ENCODE measurements around the gene LCT. TPM values are rescaled to one million over a fixed set of nuclear protein-coding genes. Genes with fewer than 3 reads are reported as not detected.

The LCT gene
- total RNA-seq, 2 experiments from 2014 or later, result 0.16 TPM

DNA sequence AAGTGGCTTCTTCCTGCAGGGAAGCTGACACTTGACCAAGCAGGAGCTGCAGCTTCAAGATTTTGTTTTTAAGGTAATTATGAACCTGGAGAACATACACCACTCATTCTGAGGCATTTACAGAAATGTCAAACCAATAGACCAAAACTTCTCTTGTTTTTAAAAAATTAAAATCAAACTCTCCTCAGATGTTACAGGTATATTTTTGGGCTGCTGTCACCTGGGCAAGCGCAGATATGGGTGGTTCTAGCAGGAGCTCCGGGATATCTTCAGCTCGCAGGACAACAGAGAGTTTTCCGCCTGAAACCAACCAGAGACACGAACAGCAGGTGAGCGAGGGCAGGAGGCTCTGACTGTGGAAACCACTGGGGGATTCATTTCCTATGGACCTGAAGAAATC is 4.1 kb downstream of the LCT start:
- ATAC-seq (no peak), DNase-seq (no peak)
- Mint-ChIP-seq H3K9me3 (ENCODE audit: low read depth) (no peaks in the 10 kb centered on the region), H3K36me3 (ENCODE audit: low read depth) (peaks cover 7% of the 10 kb centered on the region), H3K27me3 (no peaks in the 10 kb centered on the region), H3K27ac (no peak overlapping the region), H3K4me3 (no peak overlapping the region), H3K4me1 (peaks cover 4% of the 10 kb centered on the region)
- intact Hi-C loops (cut with DNase I, micrococcal nuclease), result no loop called here
- CTCF ChIA-PET, result interaction anchor here (1.2 kb wide), 1 partner anchor 33 kb away, joined by 5 read pairs; no protein-coding TSS in a partner anchor
- POLR2A ChIA-PET, result no interaction called here

DNA sequence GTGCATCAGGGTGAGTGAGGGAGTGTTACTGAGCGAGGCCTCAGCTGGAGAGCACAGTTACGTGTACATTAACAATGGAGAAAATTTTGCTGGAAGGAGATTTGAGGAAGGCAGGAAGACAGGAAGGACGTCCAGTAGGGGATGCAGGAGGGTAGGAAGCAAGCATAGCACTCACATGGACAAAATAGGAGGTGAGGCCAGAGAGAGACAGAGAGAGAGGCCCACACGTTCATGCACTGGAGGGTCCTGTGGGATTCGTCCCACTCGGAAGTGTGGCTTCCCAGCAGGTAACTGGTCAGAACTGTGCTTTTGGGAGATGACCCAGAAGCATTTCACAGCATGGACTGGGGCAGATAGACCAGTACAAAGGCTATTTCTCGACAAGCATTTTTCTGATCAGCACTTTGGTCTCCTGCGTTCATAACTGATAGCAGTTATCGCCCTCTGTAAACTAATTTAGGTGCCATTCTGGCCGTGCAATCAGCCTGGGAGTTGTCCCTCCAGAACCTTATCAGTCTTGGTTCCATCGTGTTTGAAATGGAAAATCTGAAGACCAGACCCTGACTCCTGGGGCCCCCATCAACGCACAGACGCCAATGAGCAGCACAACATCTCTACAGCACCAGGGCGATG is 5.7 kb downstream of the LCT start:
- ATAC-seq, result no peak
- Mint-ChIP-seq H3K9me3 (ENCODE audit: low read depth) (no peaks in the 10 kb centered on the region), H3K4me1 (peaks cover 3% of the 10 kb centered on the region), H3K4me3 (no peak overlapping the region), H3K27ac (no peak overlapping the region), H3K36me3 (ENCODE audit: low read depth) (peaks cover 1% of the 10 kb centered on the region), H3K27me3 (no peaks in the 10 kb centered on the region)
- ChIA-PET POLR2A (no interaction called here), CTCF (interaction anchor here (0.7 kb wide), 1 partner anchor 86 kb away, joined by 3 read pairs; no protein-coding TSS in a partner anchor)
- DNase-seq, result no peak
- intact Hi-C loops (cut with DNase I, micrococcal nuclease), result no loop called here

DNA sequence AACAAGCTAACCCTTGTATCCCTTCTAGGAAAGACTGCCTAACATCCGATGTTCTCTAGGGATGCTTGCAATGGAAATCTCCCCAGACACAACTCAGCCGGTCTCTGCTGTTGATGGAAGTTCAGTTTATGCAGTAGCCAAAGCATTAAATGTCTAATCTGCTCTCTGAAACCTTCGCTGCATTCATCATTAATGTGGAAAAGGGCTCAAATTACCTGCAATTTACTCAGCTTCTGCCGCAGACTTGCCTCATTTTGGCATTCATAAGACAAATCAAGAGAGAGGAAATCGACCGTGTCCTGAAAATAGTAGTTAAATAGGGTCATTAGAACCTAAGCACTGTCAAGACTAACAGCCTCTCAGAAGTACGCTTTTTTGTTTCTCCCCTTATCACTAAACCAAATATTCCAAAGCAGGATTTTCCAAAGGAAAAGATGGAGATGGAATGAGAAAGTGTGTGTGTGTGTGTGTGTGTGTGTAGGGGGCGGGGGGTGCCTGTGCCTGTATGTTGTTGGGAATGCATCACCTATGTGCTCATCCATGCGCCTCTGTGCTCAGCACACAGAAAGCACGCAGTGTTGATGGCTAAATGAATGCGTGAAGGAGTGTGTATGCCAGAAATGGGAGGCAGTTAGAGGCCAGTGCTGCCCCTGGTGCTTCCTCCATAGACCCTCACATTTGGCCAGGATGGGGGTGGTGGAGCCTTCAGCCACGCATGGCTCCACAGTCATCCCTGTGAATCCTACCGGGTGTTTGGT is 7.4 kb downstream of the LCT start:
- ChIA-PET POLR2A (interaction anchor here (0.6 kb wide), 1 partner anchor 9 kb away, joined by 3 read pairs; no protein-coding TSS in a partner anchor), CTCF (interaction anchor here (1.5 kb wide), 1 partner anchor 32 kb away, joined by 3 read pairs; no protein-coding TSS in a partner anchor)
- Mint-ChIP-seq H3K27me3 (no peaks in the 10 kb centered on the region), H3K27ac (no peak overlapping the region), H3K9me3 (ENCODE audit: low read depth) (no peaks in the 10 kb centered on the region), H3K36me3 (ENCODE audit: low read depth) (no peaks in the 10 kb centered on the region), H3K4me1 (peaks cover 3% of the 10 kb centered on the region), H3K4me3 (no peak overlapping the region)
- DNase-seq (no peak), ATAC-seq (no peak)
- intact Hi-C loops (cut with DNase I, micrococcal nuclease), result no loop called here

DNA sequence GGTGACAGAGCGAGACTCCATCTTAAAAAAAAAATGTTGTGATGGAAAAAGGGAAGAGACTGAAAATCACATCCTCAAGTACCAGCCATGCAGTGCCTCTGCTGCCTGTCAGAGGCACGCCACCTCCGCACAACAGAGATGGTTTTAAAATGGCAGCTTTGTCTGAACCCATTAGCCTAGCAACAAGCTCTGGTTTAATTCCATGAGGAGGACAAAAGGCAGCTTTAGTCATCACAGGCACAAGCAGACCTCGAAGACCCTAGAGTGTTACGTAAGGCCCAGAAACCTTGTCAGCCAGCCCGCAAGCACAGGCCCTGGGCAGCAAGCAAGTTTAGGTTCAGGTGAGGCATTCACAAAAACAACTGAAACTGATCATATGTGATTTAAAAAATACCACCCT is 10.4 kb downstream of the LCT start:
- Mint-ChIP-seq H3K4me3 (no peak overlapping the region), H3K36me3 (ENCODE audit: low read depth) (peaks cover 23% of the 10 kb centered on the region), H3K4me1 (peaks cover 4% of the 10 kb centered on the region), H3K27me3 (no peaks in the 10 kb centered on the region), H3K9me3 (ENCODE audit: low read depth) (peaks cover 14% of the 10 kb centered on the region), H3K27ac (no peak overlapping the region)
- intact Hi-C loops (cut with DNase I, micrococcal nuclease), result no loop called here
- CTCF ChIA-PET, result interaction anchor here (0.7 to 1.4 kb wide), 4 partner anchors 11 to 36 kb away, joined by 3 to 9 read pairs (median 4); no protein-coding TSS in a partner anchor
- ATAC-seq, result no peak
- no peak for DNase-seq
- POLR2A ChIA-PET, result no interaction called here

DNA sequence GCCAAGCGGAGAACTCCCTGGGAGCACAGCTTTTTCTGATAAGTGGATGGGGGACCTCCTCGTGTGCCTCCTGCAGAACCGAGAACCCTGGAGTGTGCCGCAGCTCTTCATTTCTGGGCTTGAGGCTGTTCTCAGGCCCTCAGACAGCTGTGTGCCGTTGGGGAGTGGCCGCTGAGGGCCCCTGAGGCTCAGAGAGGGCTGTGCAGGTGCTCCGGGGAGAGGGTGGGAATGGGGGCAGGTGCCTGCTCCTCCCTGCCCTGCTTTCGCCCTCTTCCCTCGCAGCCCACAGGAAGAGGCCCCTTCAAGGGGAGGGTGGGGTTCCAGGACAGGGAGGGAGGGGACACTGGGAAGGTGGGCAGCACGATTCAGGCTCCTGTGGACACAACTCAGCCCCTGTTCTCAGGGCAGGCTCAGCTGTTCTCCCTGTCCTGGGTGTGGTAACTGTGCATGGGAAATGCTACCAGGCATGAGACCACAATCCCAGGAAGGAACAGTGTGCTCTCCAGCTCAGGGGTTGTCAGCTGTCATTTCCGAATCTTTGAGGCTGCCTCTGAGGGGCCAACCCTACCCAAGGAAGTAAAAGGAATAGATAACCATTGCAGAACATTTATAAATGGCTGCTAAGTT is 11.3 kb downstream of the LCT start:
- intact Hi-C loops (cut with DNase I, micrococcal nuclease), result no loop called here

DNA sequence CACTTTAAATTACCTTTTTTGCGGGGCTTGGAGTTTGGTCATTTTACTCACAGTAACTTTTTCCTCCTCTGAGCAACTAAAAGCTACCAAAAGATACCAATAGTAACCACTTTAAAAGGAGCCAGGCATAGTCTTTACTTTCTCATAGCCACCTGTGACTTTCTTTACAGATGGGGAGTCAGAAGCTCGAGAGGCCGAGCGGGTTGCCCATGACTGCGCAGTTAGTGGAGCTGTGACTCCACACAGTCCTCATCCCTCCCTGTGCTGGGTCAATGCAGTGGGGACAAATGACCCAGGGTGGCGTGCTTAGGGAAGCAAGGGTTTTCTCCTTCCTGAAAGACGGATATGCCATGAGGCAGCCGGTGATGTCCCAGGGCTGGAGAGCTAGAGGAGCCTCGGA is 11.9 kb downstream of the LCT start:
- CTCF ChIA-PET, result interaction anchor here (0.9 to 1.3 kb wide), 6 partner anchors 12 to 231 kb away, joined by 3 to 6 read pairs (median 3); no protein-coding TSS in a partner anchor
- no peak overlapping the region for H3K27ac Mint-ChIP-seq
- intact Hi-C loops (cut with DNase I, micrococcal nuclease), result no loop called here
- POLR2A ChIA-PET, result interaction anchor here (0.6 to 0.7 kb wide), 2 partner anchors 41 to 180 kb away, joined by 3 read pairs; no protein-coding TSS in a partner anchor
- DNase-seq (no peak), ATAC-seq (no peak)
- no peak overlapping the region for H3K4me3 Mint-ChIP-seq
- H3K36me3 Mint-ChIP-seq (ENCODE audit: low read depth), result peaks cover 26% of the 10 kb centered on the region
- H3K9me3 Mint-ChIP-seq (ENCODE audit: low read depth), result peaks cover 14% of the 10 kb centered on the region
- peaks cover 17% of the 10 kb centered on the region for H3K4me1 Mint-ChIP-seq
- no peaks in the 10 kb centered on the region for H3K27me3 Mint-ChIP-seq

More for the DNA sequence above, 11.3 kb downstream of the LCT start:
- Mint-ChIP-seq H3K9me3 (ENCODE audit: low read depth) (peaks cover 14% of the 10 kb centered on the region), H3K36me3 (ENCODE audit: low read depth) (peaks cover 26% of the 10 kb centered on the region), H3K4me1 (peaks cover 11% of the 10 kb centered on the region), H3K27me3 (no peaks in the 10 kb centered on the region), H3K27ac (no peak overlapping the region), H3K4me3 (no peak overlapping the region)
- ChIA-PET CTCF (interaction anchor here (0.9 to 1.3 kb wide), 4 partner anchors 28 to 231 kb away, joined by 3 to 6 read pairs (median 4); no protein-coding TSS in a partner anchor), POLR2A (interaction anchor here (0.6 to 0.7 kb wide), 2 partner anchors 41 to 179 kb away, joined by 3 read pairs; no protein-coding TSS in a partner anchor)
- ATAC-seq, result no peak
- no peak for DNase-seq

DNA sequence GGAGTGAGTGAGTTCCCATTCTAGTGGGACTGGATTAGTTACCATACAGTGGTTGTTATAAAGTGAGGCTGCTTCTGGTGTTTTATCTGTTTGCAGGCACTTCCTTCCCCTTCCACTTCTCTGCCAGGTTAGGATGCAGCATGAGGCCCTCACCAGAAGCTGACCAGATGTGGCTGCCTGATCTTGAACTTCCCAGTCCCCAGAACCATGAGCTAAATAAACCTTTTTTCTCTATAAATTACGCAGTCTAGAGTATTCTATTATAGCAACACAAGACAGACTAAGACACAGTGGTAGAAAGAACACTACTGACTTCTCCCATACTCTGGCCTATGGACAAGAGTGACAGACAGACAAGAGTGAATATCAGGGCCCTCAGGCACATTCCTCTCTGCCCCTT is 14.1 kb downstream of the LCT start:
- no peak for ATAC-seq
- no peaks in the 10 kb centered on the region for H3K27me3 Mint-ChIP-seq
- ChIA-PET CTCF (no interaction called here), POLR2A (no interaction called here)
- H3K4me3 Mint-ChIP-seq, result no peak overlapping the region
- intact Hi-C loops (cut with DNase I, micrococcal nuclease), result no loop called here
- no peak for DNase-seq
- no peak overlapping the region for H3K27ac Mint-ChIP-seq
- H3K36me3 Mint-ChIP-seq (ENCODE audit: low read depth), result peaks cover 26% of the 10 kb centered on the region
- H3K4me1 Mint-ChIP-seq, result peaks cover 33% of the 10 kb centered on the region
- peaks cover 14% of the 10 kb centered on the region for H3K9me3 Mint-ChIP-seq (ENCODE audit: low read depth)

DNA sequence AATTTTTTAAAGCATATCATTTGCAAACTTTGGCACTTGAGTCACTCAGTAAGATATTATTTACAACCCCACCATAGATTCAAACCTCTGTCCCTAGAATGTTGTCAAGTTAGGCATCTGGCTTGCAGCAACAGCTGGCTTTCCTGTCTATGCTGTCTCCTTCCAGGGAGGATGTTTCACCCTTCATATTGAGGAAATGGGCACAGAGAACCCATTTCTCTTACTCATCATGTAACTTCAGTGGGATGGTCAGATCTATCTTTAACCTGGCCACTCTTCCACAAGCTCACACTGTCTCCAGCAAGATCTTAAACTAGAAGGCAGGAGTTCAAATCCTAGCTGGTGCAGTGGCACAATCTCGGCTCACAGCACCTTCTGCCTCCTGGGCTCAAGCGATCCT is 15.8 kb downstream of the LCT start:
- DNase-seq, result no peak
- H3K27ac Mint-ChIP-seq, result peak overlapping the region; percentile 47
- ChIA-PET CTCF (interaction anchor here (1.2 to 2.2 kb wide), 3 partner anchors 9 to 569 kb away, joined by 3 to 12 read pairs (median 7); no protein-coding TSS in a partner anchor), POLR2A (interaction anchor here (0.6 kb wide), 1 partner anchor 144 kb away, joined by 3 read pairs; no protein-coding TSS in a partner anchor)
- H3K4me1 Mint-ChIP-seq, result peaks cover 37% of the 10 kb centered on the region
- intact Hi-C loops (cut with DNase I, micrococcal nuclease), result loop anchor here (2.0 kb wide), 1 partner anchor 78 kb away; no protein-coding TSS in a partner anchor
- no peaks in the 10 kb centered on the region for H3K27me3 Mint-ChIP-seq
- peak overlapping the region; percentile 71 for H3K4me3 Mint-ChIP-seq
- H3K9me3 Mint-ChIP-seq (ENCODE audit: low read depth), result peaks cover 14% of the 10 kb centered on the region
- peaks cover 26% of the 10 kb centered on the region for H3K36me3 Mint-ChIP-seq (ENCODE audit: low read depth)
- no peak for ATAC-seq

DNA sequence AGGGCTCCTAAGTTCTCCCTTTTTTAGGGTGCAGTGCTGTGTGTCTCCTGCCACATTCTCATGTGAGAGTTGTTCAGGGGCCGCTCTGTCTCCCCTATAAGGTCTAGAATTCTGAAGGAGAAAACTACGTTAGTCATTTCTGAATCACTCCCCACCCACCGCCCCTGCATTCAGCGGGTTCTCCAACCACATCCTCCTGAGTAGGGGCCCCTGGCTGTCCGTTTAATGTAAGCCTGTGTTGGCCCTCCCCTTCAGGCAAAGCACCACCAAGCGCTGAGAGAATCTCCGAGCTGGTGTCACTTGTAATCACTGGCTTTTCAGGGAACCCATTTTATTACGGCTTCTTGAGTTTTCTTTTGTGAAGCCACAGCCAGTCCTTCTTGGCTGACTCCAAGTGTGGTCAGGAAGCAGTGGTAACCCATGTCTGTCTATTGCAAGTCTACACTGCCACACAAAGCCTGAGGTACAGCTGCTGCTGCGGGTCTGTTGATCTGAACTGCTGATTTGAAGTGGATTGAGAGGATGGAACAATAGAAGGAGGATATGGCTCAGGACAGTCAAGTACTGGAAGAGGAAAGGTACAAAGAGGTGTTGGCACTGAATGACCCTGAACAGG is 16.9 kb downstream of the LCT start:
- DNase-seq (peak; percentile 94), ATAC-seq (peak; percentile 93)
- H3K36me3 Mint-ChIP-seq (ENCODE audit: low read depth), result peaks cover 26% of the 10 kb centered on the region
- peak overlapping the region; percentile 71 for H3K4me3 Mint-ChIP-seq
- peak overlapping the region; percentile 87 for H3K27ac Mint-ChIP-seq
- peaks cover 45% of the 10 kb centered on the region for H3K4me1 Mint-ChIP-seq
- intact Hi-C loops (cut with DNase I, micrococcal nuclease), result loop anchor here (1.0 to 2.0 kb wide), 7 partner anchors 55 to 768 kb away; partner anchors contain the start of genes DARS1 (in 1 of the 2) and RAB3GAP1 (in 1 of the 2)
- ChIA-PET CTCF (interaction anchor here (0.6 to 2.2 kb wide), 12 partner anchors 8 to 570 kb away, joined by 3 to 12 read pairs (median 3); no protein-coding TSS in a partner anchor), POLR2A (interaction anchor here (0.6 to 0.9 kb wide), 2 partner anchors 23 to 133 kb away, joined by 3 read pairs; no protein-coding TSS in a partner anchor)
- peaks cover 14% of the 10 kb centered on the region for H3K9me3 Mint-ChIP-seq (ENCODE audit: low read depth)
- H3K27me3 Mint-ChIP-seq, result no peaks in the 10 kb centered on the region

DNA sequence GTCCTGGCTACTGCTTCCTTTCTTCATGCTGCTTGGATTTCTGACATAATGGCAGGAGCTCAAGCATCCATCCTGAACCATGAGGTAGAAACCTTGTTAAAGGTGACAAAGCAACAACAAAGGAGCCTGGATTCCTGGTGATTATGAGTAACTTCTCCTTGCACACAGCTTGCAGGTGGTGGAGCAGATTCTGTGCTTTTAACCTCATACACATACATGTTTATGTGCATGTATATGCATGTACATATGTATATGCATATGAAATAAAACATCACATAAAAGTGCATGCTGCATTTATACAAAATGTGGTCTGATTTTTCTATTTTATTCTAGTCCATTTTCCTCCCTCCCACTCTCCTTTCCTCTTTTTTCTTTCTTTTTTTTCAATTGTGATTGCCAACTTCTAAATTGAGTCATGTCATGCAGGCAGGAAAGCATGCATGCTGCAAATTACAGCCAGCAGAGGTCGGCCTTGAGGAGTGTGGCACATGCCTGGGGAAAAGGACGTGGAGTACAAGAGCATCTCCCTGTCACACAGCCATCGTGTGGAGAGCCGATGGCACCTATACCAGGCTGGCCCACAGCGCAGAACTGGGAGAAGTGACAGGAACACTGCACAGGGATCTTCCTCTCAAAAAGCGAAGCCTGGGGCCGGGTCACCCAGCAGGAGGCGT is 17.9 kb downstream of the LCT start:
- intact Hi-C loops (cut with DNase I, micrococcal nuclease), result loop anchor here (1.0 to 5.0 kb wide), 4 partner anchors 56 to 564 kb away; partner anchors contain the start of gene CXCR4 (in 1 of the 2)
- peak; percentile 82 for DNase-seq
- Mint-ChIP-seq H3K9me3 (ENCODE audit: low read depth) (peaks cover 16% of the 10 kb centered on the region), H3K4me3 (peak overlapping the region; percentile 9), H3K27ac (peak overlapping the region; percentile 87), H3K36me3 (ENCODE audit: low read depth) (peaks cover 28% of the 10 kb centered on the region), H3K27me3 (no peaks in the 10 kb centered on the region), H3K4me1 (peaks cover 52% of the 10 kb centered on the region)
- ATAC-seq, result peak; percentile 58
- ChIA-PET POLR2A (interaction anchor here (0.9 kb wide), 1 partner anchor 27 kb away, joined by 3 read pairs; no protein-coding TSS in a partner anchor), CTCF (interaction anchor here (1.0 to 1.6 kb wide), 5 partner anchors 13 to 60 kb away, joined by 3 to 5 read pairs (median 5); no protein-coding TSS in a partner anchor)

Measured in activated CD4-positive, alpha-beta T cell treated with anti-CD3 and anti-CD28 coated beads for 36 hours (primary cell).